Measurements from ENCODE around the gene ADAM8.

GRCh38 chr10:133235932-133236331 lies 40.7 kb downstream of the ADAM8 start:
- TF ChIP-seq, protein P1, sequence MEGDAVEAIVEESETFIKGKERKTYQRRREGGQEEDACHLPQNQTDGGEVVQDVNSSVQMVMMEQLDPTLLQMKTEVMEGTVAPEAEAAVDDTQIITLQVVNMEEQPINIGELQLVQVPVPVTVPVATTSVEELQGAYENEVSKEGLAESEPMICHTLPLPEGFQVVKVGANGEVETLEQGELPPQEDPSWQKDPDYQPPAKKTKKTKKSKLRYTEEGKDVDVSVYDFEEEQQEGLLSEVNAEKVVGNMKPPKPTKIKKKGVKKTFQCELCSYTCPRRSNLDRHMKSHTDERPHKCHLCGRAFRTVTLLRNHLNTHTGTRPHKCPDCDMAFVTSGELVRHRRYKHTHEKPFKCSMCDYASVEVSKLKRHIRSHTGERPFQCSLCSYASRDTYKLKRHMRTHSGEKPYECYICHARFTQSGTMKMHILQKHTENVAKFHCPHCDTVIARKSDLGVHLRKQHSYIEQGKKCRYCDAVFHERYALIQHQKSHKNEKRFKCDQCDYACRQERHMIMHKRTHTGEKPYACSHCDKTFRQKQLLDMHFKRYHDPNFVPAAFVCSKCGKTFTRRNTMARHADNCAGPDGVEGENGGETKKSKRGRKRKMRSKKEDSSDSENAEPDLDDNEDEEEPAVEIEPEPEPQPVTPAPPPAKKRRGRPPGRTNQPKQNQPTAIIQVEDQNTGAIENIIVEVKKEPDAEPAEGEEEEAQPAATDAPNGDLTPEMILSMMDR (IDR thresholded peaks at IDR 0.05; ENCODE audit: insufficient read depth, low read length), result no peak
- TF ChIP-seq, protein P2, sequence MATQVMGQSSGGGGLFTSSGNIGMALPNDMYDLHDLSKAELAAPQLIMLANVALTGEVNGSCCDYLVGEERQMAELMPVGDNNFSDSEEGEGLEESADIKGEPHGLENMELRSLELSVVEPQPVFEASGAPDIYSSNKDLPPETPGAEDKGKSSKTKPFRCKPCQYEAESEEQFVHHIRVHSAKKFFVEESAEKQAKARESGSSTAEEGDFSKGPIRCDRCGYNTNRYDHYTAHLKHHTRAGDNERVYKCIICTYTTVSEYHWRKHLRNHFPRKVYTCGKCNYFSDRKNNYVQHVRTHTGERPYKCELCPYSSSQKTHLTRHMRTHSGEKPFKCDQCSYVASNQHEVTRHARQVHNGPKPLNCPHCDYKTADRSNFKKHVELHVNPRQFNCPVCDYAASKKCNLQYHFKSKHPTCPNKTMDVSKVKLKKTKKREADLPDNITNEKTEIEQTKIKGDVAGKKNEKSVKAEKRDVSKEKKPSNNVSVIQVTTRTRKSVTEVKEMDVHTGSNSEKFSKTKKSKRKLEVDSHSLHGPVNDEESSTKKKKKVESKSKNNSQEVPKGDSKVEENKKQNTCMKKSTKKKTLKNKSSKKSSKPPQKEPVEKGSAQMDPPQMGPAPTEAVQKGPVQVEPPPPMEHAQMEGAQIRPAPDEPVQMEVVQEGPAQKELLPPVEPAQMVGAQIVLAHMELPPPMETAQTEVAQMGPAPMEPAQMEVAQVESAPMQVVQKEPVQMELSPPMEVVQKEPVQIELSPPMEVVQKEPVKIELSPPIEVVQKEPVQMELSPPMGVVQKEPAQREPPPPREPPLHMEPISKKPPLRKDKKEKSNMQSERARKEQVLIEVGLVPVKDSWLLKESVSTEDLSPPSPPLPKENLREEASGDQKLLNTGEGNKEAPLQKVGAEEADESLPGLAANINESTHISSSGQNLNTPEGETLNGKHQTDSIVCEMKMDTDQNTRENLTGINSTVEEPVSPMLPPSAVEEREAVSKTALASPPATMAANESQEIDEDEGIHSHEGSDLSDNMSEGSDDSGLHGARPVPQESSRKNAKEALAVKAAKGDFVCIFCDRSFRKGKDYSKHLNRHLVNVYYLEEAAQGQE (IDR thresholded peaks at IDR 0.05; ENCODE audit: insufficient replicate concordance, low read depth), result no peak

Measured in HL-60 (cell line).